NCI-H446 treated with DMSO at 0.1 percent for 48 hours (cell line): Measurements from ENCODE around the gene STMP1.

Experiments
- DNase-seq: peaks from one replicate; lab custom pipeline; 2025; lab: John Stamatoyannopoulos, UW

The STMP1 gene

GRCh38 chr7:135719688-135720087 lies 57.4 kb downstream of the STMP1 start:
- DNase-seq = no peak

- no peak for DNase-seq
These were observed 59.0 kb downstream of the STMP1 start for GRCh38 chr7:135721198-135721820.

GRCh38 chr7:135723411-135723810 lies 61.1 kb downstream of the STMP1 start:
- no peak for DNase-seq
